ENCODE results near the gene EDIL3. TPM values are rescaled to one million over a fixed set of nuclear protein-coding genes. Genes with fewer than 3 reads are reported as not detected.

EDIL3 gene
- total RNA-seq, 2 donors from 2014 or later: not detected

- H3K27me3 Mint-ChIP-seq (ENCODE audit: low read depth): no peaks in the 10 kb centered on the region
- H3K36me3 Mint-ChIP-seq (ENCODE audit: insufficient read depth in 2 of 2): no peaks in the 10 kb centered on the region
- no peak for DNase-seq
- no peak for ATAC-seq (replicated peaks in 1 of 2)
- peaks cover 2 to 4% of the 10 kb centered on the region in 2 donors for H3K9me3 Mint-ChIP-seq
- H3K4me1 Mint-ChIP-seq (ENCODE audit: low read depth): no peaks in the 10 kb centered on the region
- H3K4me3 Mint-ChIP-seq: no peak overlapping the region
- no peak overlapping the region for H3K27ac Mint-ChIP-seq
These were observed 125.2 kb downstream of the EDIL3 start for GRCh38 chr5:84259283-84260045.

GRCh38 chr5:84257061-84257460 is 127.6 kb downstream of the EDIL3 start:
- ATAC-seq (replicated peaks in 1 of 2): no peak
- no peaks in the 10 kb centered on the region for H3K4me1 Mint-ChIP-seq (ENCODE audit: low read depth)

GRCh38 chr5:84255315-84255714 is 129.4 kb downstream of the EDIL3 start:
- Mint-ChIP-seq H3K4me3 (no peak overlapping the region), H3K27ac (no peak overlapping the region), H3K4me1 (ENCODE audit: low read depth) (no peaks in the 10 kb centered on the region), H3K9me3 (peaks cover 2 to 3% of the 10 kb centered on the region in 2 donors), H3K36me3 (ENCODE audit: insufficient read depth in 2 of 2) (no peaks in the 10 kb centered on the region), H3K27me3 (ENCODE audit: low read depth) (no peaks in the 10 kb centered on the region)
- DNase-seq (no peak), ATAC-seq (replicated peaks in 1 of 2) (no peak)

More at GRCh38 chr5:84257061-84257460, 127.6 kb downstream of the EDIL3 start:
- no peak overlapping the region for H3K4me3 Mint-ChIP-seq
- H3K27ac Mint-ChIP-seq: no peak overlapping the region
- DNase-seq: no peak
- H3K27me3 Mint-ChIP-seq (ENCODE audit: low read depth): no peaks in the 10 kb centered on the region
- peaks cover 2 to 3% of the 10 kb centered on the region in 2 donors for H3K9me3 Mint-ChIP-seq
- no peaks in the 10 kb centered on the region for H3K36me3 Mint-ChIP-seq (ENCODE audit: insufficient read depth in 2 of 2)

DNA sequence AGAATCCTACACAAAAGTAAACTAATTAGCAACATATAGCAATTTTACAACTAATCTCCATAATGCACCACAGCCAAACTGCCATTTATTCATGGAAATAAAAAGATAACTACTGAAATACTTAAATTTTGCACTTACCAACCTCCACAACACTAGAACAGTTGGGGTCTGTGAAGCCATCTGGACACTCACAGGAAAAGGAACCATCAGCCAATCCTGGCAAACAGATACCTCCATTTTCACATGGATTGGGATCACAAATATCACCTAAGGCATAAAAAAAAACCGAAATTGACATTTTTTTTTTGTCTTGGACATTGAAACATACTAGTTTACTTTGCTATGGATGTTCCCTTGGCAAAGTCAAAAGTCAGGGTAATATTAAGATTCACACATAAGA is 130.7 kb downstream of the EDIL3 start:
- ATAC-seq (replicated peaks in 1 of 2): no peak
- Mint-ChIP-seq H3K4me1 (ENCODE audit: low read depth) (no peaks in the 10 kb centered on the region), H3K9me3 (peaks cover 2% of the 10 kb centered on the region in 2 donors), H3K27me3 (ENCODE audit: low read depth) (no peaks in the 10 kb centered on the region), H3K4me3 (no peak overlapping the region), H3K27ac (no peak overlapping the region), H3K36me3 (ENCODE audit: insufficient read depth in 2 of 2) (no peaks in the 10 kb centered on the region)
- no peak for DNase-seq

- Mint-ChIP-seq H3K36me3 (ENCODE audit: insufficient read depth in 2 of 2) (no peaks in the 10 kb centered on the region), H3K27ac (no peak overlapping the region), H3K4me1 (ENCODE audit: low read depth) (no peaks in the 10 kb centered on the region), H3K27me3 (ENCODE audit: low read depth) (no peaks in the 10 kb centered on the region), H3K9me3 (peaks cover 2 to 5% of the 10 kb centered on the region in 2 donors), H3K4me3 (no peak overlapping the region)
- no peak for ATAC-seq (replicated peaks in 1 of 2)
- no peak for DNase-seq
These were observed 133.2 kb downstream of the EDIL3 start for GRCh38 chr5:84251503-84251902.

DNA sequence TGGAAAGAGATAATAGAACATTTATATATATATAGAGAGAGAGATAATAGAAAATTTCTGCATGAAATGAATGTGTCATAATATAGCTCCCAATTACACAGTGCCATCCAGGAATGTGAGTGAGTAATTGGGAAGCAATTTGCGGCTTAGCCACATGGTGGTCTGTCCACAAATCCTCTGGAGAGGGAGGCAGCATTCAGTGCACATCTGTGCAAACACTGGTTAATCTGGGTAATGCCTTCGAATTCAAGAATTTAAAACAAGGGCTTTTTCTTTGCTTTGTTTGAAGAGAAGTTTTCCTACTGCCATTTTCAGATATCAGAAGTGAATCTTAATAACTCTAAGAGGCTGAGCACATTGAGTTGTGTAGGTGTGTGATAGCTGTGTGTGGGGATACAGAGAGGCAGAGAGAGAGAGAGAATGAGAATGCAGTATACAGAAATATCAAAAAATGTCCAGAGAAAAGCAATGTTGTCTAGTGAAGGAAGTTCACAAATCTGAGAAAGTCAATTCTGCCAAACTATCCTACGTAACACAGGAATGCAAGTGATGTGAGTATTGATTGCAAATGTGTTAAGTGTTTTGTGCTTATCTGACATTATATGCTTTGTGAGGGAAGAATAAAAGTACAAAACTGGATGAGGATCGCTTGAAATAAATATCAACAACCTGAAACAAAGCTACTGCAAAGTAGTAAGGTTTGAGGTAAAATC is 134.6 kb downstream of the EDIL3 start:
- H3K27me3 Mint-ChIP-seq (ENCODE audit: low read depth): no peaks in the 10 kb centered on the region
- peaks cover 2 to 5% of the 10 kb centered on the region in 2 donors for H3K9me3 Mint-ChIP-seq
- H3K4me1 Mint-ChIP-seq (ENCODE audit: low read depth): no peaks in the 10 kb centered on the region
- H3K27ac Mint-ChIP-seq: no peak overlapping the region
- H3K4me3 Mint-ChIP-seq: no peak overlapping the region
- ATAC-seq (replicated peaks in 1 of 2): no peak
- no peak for DNase-seq
- H3K36me3 Mint-ChIP-seq (ENCODE audit: insufficient read depth in 2 of 2): no peaks in the 10 kb centered on the region

DNA sequence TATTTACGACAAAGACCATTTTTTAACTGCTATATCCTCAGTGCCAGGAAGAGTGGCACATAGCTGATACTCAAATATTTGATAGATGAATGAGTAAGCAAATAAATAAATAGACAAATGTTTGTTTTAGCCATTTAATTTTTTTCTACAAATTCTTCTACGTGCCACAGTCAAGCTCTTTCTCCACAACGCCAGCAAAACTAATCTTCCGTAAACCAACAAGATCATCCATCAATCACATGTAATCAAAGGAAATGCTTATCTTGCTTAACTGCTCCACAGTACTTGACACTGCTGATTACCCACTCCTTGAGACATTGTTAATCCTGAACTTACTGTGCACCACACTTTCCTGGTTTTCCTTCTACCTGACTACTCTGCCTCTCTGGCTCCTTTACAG is 136.7 kb downstream of the EDIL3 start:
- no peak for DNase-seq
- Mint-ChIP-seq H3K9me3 (peaks cover 2 to 8% of the 10 kb centered on the region in 2 donors), H3K4me3 (no peak overlapping the region), H3K4me1 (ENCODE audit: low read depth) (no peaks in the 10 kb centered on the region), H3K27me3 (ENCODE audit: low read depth) (no peaks in the 10 kb centered on the region), H3K27ac (no peak overlapping the region), H3K36me3 (ENCODE audit: insufficient read depth in 2 of 2) (no peaks in the 10 kb centered on the region)
- no peak for ATAC-seq (replicated peaks in 1 of 2)

DNA sequence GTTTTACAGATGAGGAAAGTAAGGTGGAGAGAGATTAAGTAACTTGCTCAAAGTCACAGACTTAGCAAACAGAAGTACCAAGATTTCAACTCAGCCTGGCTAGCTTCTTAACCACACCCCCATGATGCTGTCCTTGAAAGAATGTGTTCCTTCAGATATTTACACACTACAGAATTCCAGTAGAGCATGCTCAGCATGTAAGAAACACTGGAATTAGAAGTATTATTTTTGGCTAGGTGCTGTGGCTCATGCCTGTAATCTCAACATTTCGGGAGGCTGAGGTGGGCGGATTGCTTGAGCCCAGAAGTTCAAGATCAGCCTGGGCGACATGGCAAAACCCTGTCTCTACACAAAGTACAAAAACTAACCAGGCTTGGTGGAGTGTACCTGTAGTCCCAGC is 142.4 kb downstream of the EDIL3 start:
- ATAC-seq (replicated peaks in 1 of 2) (no peak), DNase-seq (no peak)
- Mint-ChIP-seq H3K4me1 (ENCODE audit: low read depth) (no peaks in the 10 kb centered on the region), H3K4me3 (no peak overlapping the region), H3K9me3 (peaks cover 0 to 5% of the 10 kb centered on the region in 2 donors), H3K27me3 (ENCODE audit: low read depth) (no peaks in the 10 kb centered on the region), H3K27ac (no peak overlapping the region), H3K36me3 (ENCODE audit: insufficient read depth in 2 of 2) (no peaks in the 10 kb centered on the region)

DNA sequence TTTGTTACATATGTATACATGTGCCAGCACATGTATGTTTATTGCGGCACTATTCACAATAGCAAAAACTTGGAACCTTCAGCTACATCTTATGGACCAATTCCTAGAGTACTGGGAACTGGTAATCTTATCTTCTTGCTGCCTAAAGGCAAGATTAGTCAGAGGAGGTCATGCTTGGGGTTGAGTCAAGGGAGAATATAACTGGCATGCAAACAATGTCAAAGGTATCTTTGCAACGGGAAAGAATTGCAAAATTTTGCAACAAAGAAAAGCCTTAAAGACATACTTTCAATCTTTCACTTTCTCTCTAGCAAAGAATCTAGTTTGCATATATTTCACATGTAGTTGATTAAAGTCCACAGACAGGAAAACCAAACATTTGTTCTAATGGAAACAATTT is 145.2 kb downstream of the EDIL3 start:
- DNase-seq: no peak
- no peak for ATAC-seq (replicated peaks in 1 of 2)
- Mint-ChIP-seq H3K9me3 (peaks cover 0 to under 1% of the 10 kb centered on the region in 2 donors), H3K27ac (no peak overlapping the region), H3K36me3 (ENCODE audit: insufficient read depth in 2 of 2) (no peaks in the 10 kb centered on the region), H3K27me3 (ENCODE audit: low read depth) (no peaks in the 10 kb centered on the region), H3K4me3 (no peak overlapping the region), H3K4me1 (ENCODE audit: low read depth) (no peaks in the 10 kb centered on the region)

DNA sequence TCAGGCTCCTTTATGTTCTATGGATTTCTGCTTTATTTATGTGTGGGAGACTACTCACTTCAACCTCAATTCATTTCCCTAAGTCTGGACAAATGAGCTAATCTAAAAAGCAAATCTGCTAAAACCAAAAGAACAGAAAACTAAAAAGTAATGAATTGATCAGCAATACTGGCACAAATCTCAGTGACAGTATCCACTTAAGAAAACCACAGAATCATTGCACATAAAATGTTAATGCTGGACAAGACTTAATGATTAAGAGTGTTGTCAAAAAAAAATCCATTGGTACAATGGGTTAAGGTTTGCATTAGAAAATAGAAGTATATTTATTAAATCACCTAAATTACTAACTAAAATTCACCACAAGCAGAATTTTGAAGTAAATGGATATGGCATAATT is 147.6 kb downstream of the EDIL3 start:
- H3K4me1 Mint-ChIP-seq (ENCODE audit: low read depth): no peaks in the 10 kb centered on the region
- no peaks in the 10 kb centered on the region for H3K9me3 Mint-ChIP-seq
- DNase-seq (no peak), ATAC-seq (replicated peaks in 1 of 2) (no peak)
- no peak overlapping the region for H3K27ac Mint-ChIP-seq
- no peaks in the 10 kb centered on the region for H3K36me3 Mint-ChIP-seq (ENCODE audit: insufficient read depth in 2 of 2)
- H3K27me3 Mint-ChIP-seq (ENCODE audit: low read depth): no peaks in the 10 kb centered on the region
- no peak overlapping the region for H3K4me3 Mint-ChIP-seq

- Mint-ChIP-seq H3K4me3 (no peak overlapping the region), H3K9me3 (no peaks in the 10 kb centered on the region), H3K36me3 (ENCODE audit: insufficient read depth in 2 of 2) (peaks cover 0 to 1% of the 10 kb centered on the region in 2 donors), H3K27ac (no peak overlapping the region), H3K4me1 (ENCODE audit: low read depth) (no peaks in the 10 kb centered on the region), H3K27me3 (ENCODE audit: low read depth) (no peaks in the 10 kb centered on the region)
- ATAC-seq (replicated peaks in 1 of 2) (no peak), DNase-seq (no peak)
These were observed 153.2 kb downstream of the EDIL3 start for GRCh38 chr5:84231433-84231832.

GRCh38 chr5:84229045-84229444 is 155.6 kb downstream of the EDIL3 start:
- no peaks in the 10 kb centered on the region for H3K9me3 Mint-ChIP-seq
- no peak overlapping the region for H3K4me3 Mint-ChIP-seq
- H3K36me3 Mint-ChIP-seq (ENCODE audit: insufficient read depth in 2 of 2): peaks cover 0 to 1% of the 10 kb centered on the region in 2 donors
- DNase-seq (no peak), ATAC-seq (replicated peaks in 1 of 2) (no peak)
- H3K27me3 Mint-ChIP-seq (ENCODE audit: low read depth): no peaks in the 10 kb centered on the region
- H3K4me1 Mint-ChIP-seq (ENCODE audit: low read depth): no peaks in the 10 kb centered on the region
- H3K27ac Mint-ChIP-seq: no peak overlapping the region

DNA sequence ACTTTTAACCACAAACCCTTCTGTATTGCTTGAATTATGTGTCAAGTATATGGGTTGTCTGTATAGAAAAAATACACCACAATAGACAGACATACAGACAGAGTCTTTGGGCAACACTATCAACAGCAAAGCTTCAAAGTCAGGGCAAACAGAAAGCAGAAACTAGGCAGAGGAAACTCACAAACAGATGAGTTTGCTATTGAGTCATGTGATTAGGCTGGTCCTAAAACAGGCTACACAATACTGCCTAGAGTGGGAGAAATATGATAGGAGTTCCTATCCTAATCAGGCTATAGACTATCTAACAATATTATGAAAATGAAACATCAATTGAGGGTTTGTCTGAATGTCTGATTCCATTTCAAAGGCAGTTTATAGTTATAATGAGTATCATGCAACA is 156.4 kb downstream of the EDIL3 start:
- Mint-ChIP-seq H3K36me3 (ENCODE audit: insufficient read depth in 2 of 2) (peaks cover 0 to 1% of the 10 kb centered on the region in 2 donors), H3K4me3 (no peak overlapping the region), H3K27me3 (ENCODE audit: low read depth) (no peaks in the 10 kb centered on the region), H3K9me3 (no peaks in the 10 kb centered on the region), H3K4me1 (ENCODE audit: low read depth) (no peaks in the 10 kb centered on the region), H3K27ac (no peak overlapping the region)
- ATAC-seq (replicated peaks in 1 of 2) (no peak), DNase-seq (no peak)
